Measurements from ENCODE around the gene RREB1.

- TF ChIP-seq CTCF (IDR thresholded peaks at IDR 0.05 in 8 of 11, conservative IDR thresholded peaks at IDR 0.05 in 3 of 11) (no peak), POLR2A (IDR thresholded peaks at IDR 0.05) (no peak)
These were observed 88.2 kb downstream of the RREB1 start for GRCh38 chr6:7196019-7196402.
